GM13976 (cell line): ENCODE data around the gene KPRP.

ENCODE experiments used
- DNase-seq: peaks from one replicate; pipeline ENCODE4 v3.0.0; 2012; ENCODE audit warnings: low spot score
- in situ Hi-C: fragments of 300-500 bp; cut with MboI; formaldehyde crosslinking; loops from one replicate; pipeline ENCODE4 v1.12.0; 2022; ENCODE audit warnings: low sequenced_read_pairs, mixed read lengths, inconsistent platforms; ENCODE audit not compliant: unreplicated experiment
- TF ChIP-seq, protein P1 (sequence below): IDR thresholded peaks from 2 replicates; pipeline ENCODE4 v1.5.1; 2012; ENCODE audit warnings: borderline replicate concordance, mild to moderate bottlenecking; ENCODE audit not compliant: insufficient read depth; ENCODE audit errors: extremely low read depth, missing control alignments, control extremely low read depth

Gene KPRP

DNA sequence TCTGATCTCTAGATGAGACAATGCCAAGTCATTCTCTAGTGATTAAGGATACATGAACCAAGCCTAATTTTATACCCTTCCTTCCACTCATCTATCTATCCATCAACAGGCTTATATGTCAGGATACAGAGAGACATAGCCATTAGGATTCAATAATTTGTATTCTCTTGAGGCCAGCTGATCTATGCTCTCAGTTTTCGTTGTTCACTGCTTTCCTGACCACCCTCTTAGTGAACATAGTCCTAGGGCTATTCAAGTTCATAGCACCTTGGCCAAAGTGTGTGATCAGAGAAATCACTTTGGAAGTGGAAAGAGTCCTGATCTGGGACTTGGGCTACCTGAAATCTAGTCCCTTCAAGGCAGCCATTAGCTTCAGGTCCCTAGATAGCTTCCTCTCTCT lies 4.2 kb upstream of the KPRP start:
- no peak for DNase-seq
- TF ChIP-seq, protein P1, sequence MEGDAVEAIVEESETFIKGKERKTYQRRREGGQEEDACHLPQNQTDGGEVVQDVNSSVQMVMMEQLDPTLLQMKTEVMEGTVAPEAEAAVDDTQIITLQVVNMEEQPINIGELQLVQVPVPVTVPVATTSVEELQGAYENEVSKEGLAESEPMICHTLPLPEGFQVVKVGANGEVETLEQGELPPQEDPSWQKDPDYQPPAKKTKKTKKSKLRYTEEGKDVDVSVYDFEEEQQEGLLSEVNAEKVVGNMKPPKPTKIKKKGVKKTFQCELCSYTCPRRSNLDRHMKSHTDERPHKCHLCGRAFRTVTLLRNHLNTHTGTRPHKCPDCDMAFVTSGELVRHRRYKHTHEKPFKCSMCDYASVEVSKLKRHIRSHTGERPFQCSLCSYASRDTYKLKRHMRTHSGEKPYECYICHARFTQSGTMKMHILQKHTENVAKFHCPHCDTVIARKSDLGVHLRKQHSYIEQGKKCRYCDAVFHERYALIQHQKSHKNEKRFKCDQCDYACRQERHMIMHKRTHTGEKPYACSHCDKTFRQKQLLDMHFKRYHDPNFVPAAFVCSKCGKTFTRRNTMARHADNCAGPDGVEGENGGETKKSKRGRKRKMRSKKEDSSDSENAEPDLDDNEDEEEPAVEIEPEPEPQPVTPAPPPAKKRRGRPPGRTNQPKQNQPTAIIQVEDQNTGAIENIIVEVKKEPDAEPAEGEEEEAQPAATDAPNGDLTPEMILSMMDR = no peak
- in situ Hi-C loops = no loop called here

DNA sequence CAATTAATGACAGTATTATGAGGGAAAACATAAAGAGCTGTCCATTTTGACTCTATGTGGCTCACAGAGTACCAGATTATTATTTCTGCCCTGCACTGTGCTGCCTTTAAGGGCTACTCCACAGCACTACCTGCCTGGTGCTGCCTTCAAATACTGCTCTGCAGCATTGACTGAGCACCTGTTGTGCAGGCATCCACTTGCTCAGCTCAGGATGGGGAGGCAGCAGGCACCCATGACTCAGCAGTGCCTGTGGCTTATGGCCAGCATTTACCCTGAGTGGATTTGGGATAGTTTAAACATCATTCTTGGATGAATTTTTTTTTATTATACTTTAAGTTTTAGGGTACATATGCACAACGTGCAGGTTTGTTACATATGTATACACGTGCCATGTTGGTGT lies 953 bp upstream of the KPRP start:
- TF ChIP-seq, protein P1 = no peak
- in situ Hi-C loops = no loop called here
- DNase-seq = no peak

DNA sequence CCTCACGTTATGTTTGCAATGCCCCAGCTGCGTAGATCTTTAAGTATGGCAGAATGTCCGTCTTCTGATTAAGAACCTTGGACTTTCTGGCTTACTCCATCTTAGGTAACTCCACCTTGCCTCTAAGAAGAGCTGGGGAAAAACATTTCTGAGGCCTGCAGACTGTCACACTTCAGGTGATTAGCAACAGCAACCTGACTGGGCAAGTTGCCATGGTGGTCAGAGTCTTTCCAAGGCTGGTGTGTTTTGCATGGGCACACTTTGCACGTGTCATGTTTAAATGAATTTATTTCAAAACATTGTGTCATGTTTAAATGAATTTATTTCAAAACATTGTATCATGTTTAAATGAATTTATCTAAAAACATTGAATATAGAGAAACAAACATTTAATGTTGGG lies 811 bp downstream of the KPRP start:
- in situ Hi-C loops = no loop called here
- no peak for DNase-seq
- TF ChIP-seq, protein P1 = no peak

DNA sequence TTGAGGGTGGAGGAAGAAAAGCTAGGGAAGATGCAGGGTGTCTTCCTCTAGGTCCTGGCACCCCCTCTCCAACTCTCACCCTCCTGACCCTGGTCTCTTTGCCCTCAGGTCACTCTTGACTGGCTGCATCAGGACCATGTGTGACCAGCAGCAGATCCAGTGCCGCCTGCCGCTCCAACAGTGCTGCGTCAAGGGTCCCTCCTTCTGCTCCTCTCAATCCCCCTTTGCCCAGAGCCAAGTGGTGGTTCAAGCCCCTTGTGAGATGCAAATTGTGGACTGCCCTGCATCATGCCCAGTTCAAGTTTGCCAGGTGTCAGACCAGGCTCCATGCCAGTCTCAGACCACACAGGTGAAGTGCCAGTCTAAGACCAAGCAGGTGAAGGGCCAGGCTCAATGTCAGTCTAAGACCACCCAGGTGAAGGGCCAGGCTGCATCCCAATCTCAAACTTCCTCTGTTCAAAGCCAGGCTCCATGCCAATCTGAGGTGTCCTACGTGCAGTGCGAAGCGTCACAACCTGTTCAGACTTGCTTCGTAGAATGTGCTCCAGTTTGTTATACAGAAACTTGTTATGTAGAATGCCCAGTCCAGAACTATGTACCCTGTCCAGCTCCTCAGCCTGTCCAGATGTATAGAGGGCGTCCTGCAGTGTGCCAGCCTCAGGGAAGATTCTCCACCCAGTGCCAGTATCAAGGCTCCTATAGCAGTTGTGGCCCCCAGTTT lies 1.8 kb downstream of the KPRP start:
- DNase-seq = no peak
- in situ Hi-C loops = no loop called here
- TF ChIP-seq, protein P1 = no peak

DNA sequence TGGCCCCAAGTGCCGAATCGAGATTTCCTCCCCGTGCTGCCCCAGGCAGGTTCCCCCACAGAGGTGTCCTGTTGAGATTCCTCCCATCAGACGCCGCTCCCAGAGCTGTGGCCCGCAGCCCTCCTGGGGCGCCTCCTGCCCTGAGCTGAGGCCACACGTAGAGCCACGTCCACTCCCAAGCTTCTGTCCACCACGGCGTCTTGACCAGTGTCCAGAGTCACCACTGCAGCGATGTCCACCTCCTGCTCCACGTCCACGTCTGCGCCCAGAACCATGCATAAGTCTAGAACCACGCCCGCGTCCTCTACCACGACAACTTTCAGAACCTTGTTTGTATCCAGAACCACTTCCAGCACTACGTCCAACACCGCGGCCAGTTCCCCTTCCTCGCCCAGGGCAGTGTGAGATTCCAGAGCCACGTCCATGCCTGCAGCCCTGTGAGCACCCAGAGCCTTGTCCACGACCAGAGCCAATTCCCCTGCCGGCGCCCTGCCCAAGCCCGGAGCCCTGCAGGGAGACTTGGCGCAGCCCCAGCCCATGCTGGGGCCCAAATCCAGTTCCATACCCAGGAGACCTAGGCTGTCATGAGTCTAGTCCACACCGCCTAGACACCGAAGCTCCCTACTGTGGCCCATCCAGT lies 2.8 kb downstream of the KPRP start:
- DNase-seq = no peak
- in situ Hi-C loops = no loop called here
- TF ChIP-seq, protein P1 = no peak

DNA sequence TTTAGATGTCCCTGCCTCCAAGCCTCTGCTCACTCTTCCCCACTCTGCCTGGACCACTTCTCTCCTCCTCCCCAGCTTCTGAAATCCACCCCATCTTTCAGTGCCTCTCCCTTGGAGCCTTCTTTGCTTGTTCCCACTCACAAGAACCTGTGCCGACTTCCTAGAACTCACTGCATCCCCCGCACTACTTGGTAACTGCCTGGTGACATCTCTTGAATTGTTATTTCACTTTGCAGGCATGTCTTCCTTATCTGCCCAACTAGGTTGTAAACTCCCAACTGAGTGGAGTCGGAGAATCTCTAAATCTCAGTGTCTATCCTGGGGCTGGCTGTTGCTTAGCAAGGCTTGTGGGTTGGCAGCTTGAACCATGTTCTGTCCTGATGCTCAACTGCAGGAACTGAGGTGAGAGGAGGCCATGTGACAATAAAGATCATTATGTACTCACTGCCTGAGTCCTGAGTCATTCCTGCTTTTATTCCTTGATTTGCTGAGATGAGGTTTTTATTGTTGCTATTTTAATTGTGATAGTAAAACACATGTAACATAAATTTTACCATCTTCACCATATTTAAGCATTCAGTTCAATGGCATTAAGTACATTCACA lies 3.9 kb downstream of the KPRP start:
- DNase-seq = no peak

More for the DNA sequence above, 3.9 kb downstream of the KPRP start:
- TF ChIP-seq, protein P1 = no peak
- in situ Hi-C loops = no loop called here
